Vagina (tissue), 2 donors: ENCODE data around the gene SHANK1.

Experiments used
- CTCF ChIP-seq, 3 experiments: fragments of 450-650 bp in 2 of 3; fragments of 200-600 bp in 1 of 3; sonication (generic) in 1 of 3; IDR thresholded peaks; one replicate each; pipeline ENCODE4 v1.5.1; 2017 to 2019; ENCODE audit warnings: antibody characterized with exemption in 3 of 3, mild to moderate bottlenecking in 2 of 3, moderate library complexity in 2 of 3
- POLR2A ChIP-seq, 2 donors: fragments of 450-650 bp; IDR thresholded peaks; one replicate each; pipeline ENCODE4 v1.6.1; 2017; ENCODE audit warnings: antibody characterized with exemption in 2 of 2, mild to moderate bottlenecking in 2 of 2, moderate library complexity in 2 of 2

GRCh38 chr19:50673118-50673517 lies 46.5 kb downstream of the SHANK1 start:
- TF ChIP-seq POLR2A (IDR thresholded peaks at IDR 0.05) (no peak), CTCF (IDR thresholded peaks at IDR 0.05) (no peak)
